A549 (cell line): ENCODE measurements around the gene TSC22D2. TPM values are rescaled to one million over a fixed set of nuclear protein-coding genes. Genes with fewer than 3 reads are reported as not detected.

ENCODE experiments used
- ATAC-seq, 2 experiments: fragments of 200-7000 bp in 1 of 2; fragments of >200 bp in 1 of 2; cut with Nextera tagmentation in 1 of 2; cut with Tn5 transposase in 1 of 2; 3 replicates each; pipeline versions ENCODE4 v1.8.0 to v1.9.1; 2018 to 2020; ENCODE audit warnings: mild to moderate bottlenecking in 1 of 2, moderate library complexity in 1 of 2
- CTCF ChIA-PET: fragments of 300-600 bp; sonication (Branson Sonifier 250); formaldehyde crosslinking; extraction: SDS; loops from one replicate; lab custom pipeline; 2021; ENCODE audit warnings: antibody characterized with exemption, inconsistent platforms; lab: Yijun Ruan, JAX
- POLR2A ChIA-PET: fragments of 350-600 bp; formaldehyde crosslinking; extraction: SDS; loops from one replicate; lab custom pipeline; 2021; ENCODE audit warnings: antibody characterized with exemption, inconsistent platforms; lab: Yijun Ruan, JAX
- DNase-seq, 2 experiments: peaks; one replicate each; pipeline versions ENCODE4 v3.0.0 to v3.0.0-alpha.2; 2011 to 2016; ENCODE audit warnings: low read depth in 1 of 2, low spot score in 1 of 2
- FAIRE-seq: peaks from 2 replicates; lab custom pipeline; 2011; peaks lifted over from hg19 to GRCh38; lab: Jason Lieb, UNC
- H3K27ac ChIP-seq, 2 experiments: fragments of >200 bp; sonication (Bioruptor Twin); formaldehyde crosslinking; 3 replicates each; pipeline ENCODE4 v1.5.1; 2016 to 2017
- H3K4me1 ChIP-seq: fragments of >200 bp; sonication (Bioruptor Twin); formaldehyde crosslinking; 3 replicates; pipeline ENCODE4 v1.6.1; 2016
- H3K4me2 ChIP-seq: fragments of >200 bp; sonication (Bioruptor Twin); formaldehyde crosslinking; 3 replicates; pipeline ENCODE4 v1.6.1; 2016
- H3K4me3 ChIP-seq: fragments of >200 bp; sonication (Bioruptor Twin); formaldehyde crosslinking; 3 replicates; pipeline ENCODE4 v1.5.1; 2016
- H3K9me3 ChIP-seq: fragments of >200 bp; sonication (Bioruptor Twin); formaldehyde crosslinking; 3 replicates; pipeline ENCODE4 v1.6.1; 2016
- EHF ChIP-seq: fragments of 250-450 bp; sonication (Bioruptor Pico); IDR thresholded peaks from 2 replicates; pipeline ENCODE4 v1.5.0; 2020; ENCODE audit warnings: mild to moderate bottlenecking
- EHMT2 ChIP-seq: fragments of 200-600 bp; sonication (generic); IDR thresholded peaks from 2 replicates; pipeline ENCODE4 v1.6.1; 2016; ENCODE audit warnings: antibody characterized with exemption, low read depth, mild to moderate bottlenecking, moderate library complexity
- ESRRA ChIP-seq: fragments of 150-350 bp; IDR thresholded peaks from 2 replicates; pipeline ENCODE4 v1.6.1; 2014; ENCODE audit warnings: mild to moderate bottlenecking, low read length, borderline replicate concordance
- HDAC2 ChIP-seq: fragments of 200-600 bp; sonication (generic); IDR thresholded peaks from 2 replicates; pipeline ENCODE4 v1.6.1; 2016
- HOXA7 ChIP-seq: fragments of 250-450 bp; sonication (Bioruptor Pico); IDR thresholded peaks from 2 replicates; pipeline ENCODE4 v1.5.0; 2020; ENCODE audit warnings: mild to moderate bottlenecking, moderate library complexity
- JUN ChIP-seq, 2 experiments: fragments of >200 bp; sonication (Bioruptor Twin); formaldehyde crosslinking; IDR thresholded peaks; 2 replicates in 1 of 2; 3 replicates in 1 of 2; pipeline ENCODE4 v1.6.1; 2016 to 2017
- JUNB ChIP-seq: fragments of >200 bp; sonication (Bioruptor Twin); formaldehyde crosslinking; IDR thresholded peaks from 2 replicates; pipeline ENCODE4 v1.6.1; 2016
- KDM1A ChIP-seq: fragments of 200-600 bp; sonication (generic); IDR thresholded peaks from 2 replicates; pipeline ENCODE4 v1.6.1; 2016; ENCODE audit warnings: low read depth, mild to moderate bottlenecking
- NFE2L2 ChIP-seq: fragments of 150-350 bp; conservative IDR thresholded peaks from 2 replicates; pipeline ENCODE4 v1.6.1; 2014; ENCODE audit warnings: low read length
- NR3C1 ChIP-seq: fragments of >200 bp; sonication (Bioruptor Twin); formaldehyde crosslinking; IDR thresholded peaks from 3 replicates; pipeline ENCODE4 v1.6.1; 2017
- RAD21 ChIP-seq, 2 experiments: fragments of >200 bp in 1 of 2; sonication (Bioruptor Twin) in 1 of 2; formaldehyde crosslinking in 1 of 2; IDR thresholded peaks in 1 of 2; conservative IDR thresholded peaks in 1 of 2; 2 replicates in 1 of 2; 3 replicates in 1 of 2; pipeline ENCODE4 v1.6.1; 2012 to 2018; ENCODE audit warnings: inconsistent platforms in 1 of 2
- RARB ChIP-seq: fragments of 250-450 bp; sonication (Bioruptor Pico); IDR thresholded peaks from 2 replicates; pipeline ENCODE4 v1.8.0; 2021; ENCODE audit warnings: mild to moderate bottlenecking, moderate library complexity
- RCOR1 ChIP-seq: fragments of 150-350 bp; IDR thresholded peaks from 2 replicates; pipeline ENCODE4 v1.6.1; 2014; ENCODE audit warnings: antibody characterized with exemption, low read length, low read depth
- RFX5 ChIP-seq: fragments of 450-650 bp; IDR thresholded peaks from 2 replicates; pipeline ENCODE4 v1.7.1; 2014; ENCODE audit warnings: antibody characterized with exemption, mild to moderate bottlenecking, moderate library complexity
- SMC3 ChIP-seq: fragments of >200 bp; sonication (Bioruptor Twin); formaldehyde crosslinking; IDR thresholded peaks from 3 replicates; pipeline ENCODE4 v1.6.1; 2018; ENCODE audit warnings: inconsistent platforms
- ZSCAN20 ChIP-seq: fragments of 250-450 bp; sonication (Bioruptor Pico); IDR thresholded peaks from 2 replicates; pipeline ENCODE4 v1.8.0; 2022; ENCODE audit warnings: mild to moderate bottlenecking, moderate library complexity
- WGBS: methylation state at CpG from one replicate; pipeline ENCODE4 v1.1.6; 2017; ENCODE audit errors: missing lambda C conversion rate; 5-methylcytosine and 5-hydroxymethylcytosine counted together
- polyA plus RNA-seq, 4 experiments: library from polyadenylated mRNA; depleted of rRNA in 3 of 4; stranded (reverse); fragments of >200 nt; fragmentation: RNase III in 1 of 4; extraction: RNeasy Plus Mini Kit Qiagen cat#74134 plus additional on column Dnase treatment in 1 of 4; gene quantifications; 2 replicates in 3 of 4; 3 replicates in 1 of 4; pipeline ENCODE4 v1.2.3, GENCODE V29; 2011 to 2017
- TF ChIP-seq, protein P1 (sequence below): fragments of 250-450 bp; sonication (Bioruptor Pico); IDR thresholded peaks from 2 replicates; pipeline ENCODE4 v1.5.0; 2020; ENCODE audit warnings: low read depth, mild to moderate bottlenecking, moderate library complexity
- TF ChIP-seq, protein P2 (sequence below): fragments of >200 bp; sonication (Bioruptor Twin); formaldehyde crosslinking; IDR thresholded peaks from 3 replicates; pipeline ENCODE4 v1.5.1; 2016
- TF ChIP-seq, protein P3 (sequence below): fragments of >200 bp; sonication (Bioruptor Twin); formaldehyde crosslinking; IDR thresholded peaks from 3 replicates; pipeline ENCODE4 v1.6.1; 2016
- TF ChIP-seq, protein P4 (sequence below): fragments of 250-450 bp; sonication (Bioruptor Pico); IDR thresholded peaks from 2 replicates; pipeline ENCODE4 v1.5.0; 2021; ENCODE audit warnings: mild to moderate bottlenecking, moderate library complexity, borderline replicate concordance

TSC22D2 gene
- polyA plus RNA-seq, 2 of the 4 experiments (the other 2 are of a cell fraction), result 8.8 to 13.9 TPM

DNA sequence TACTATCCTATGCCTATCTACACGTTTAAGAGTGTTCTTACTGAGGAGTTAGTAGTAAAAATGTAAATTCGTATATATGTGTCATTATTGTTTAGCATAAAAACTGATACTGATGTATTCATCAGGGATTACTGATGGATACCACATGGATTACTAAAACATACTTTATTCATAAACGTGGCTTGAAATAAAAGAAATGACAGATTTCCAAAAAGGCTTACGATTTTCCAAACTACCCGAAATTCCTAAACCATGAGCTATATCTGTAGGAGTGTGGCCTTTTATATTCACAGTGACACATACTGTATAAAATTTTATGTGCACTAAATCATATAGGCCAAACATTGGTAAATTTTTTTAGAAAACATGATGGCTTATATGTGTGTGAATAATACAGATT lies 6.9 kb downstream of the TSC22D2 start:
- Histone ChIP-seq H3K27ac (no peak overlapping the region), H3K4me1 (peaks cover 70% of the 10 kb centered on the region), H3K4me2 (peak overlapping the region; percentile 98), H3K4me3 (no peak overlapping the region), H3K9me3 (no peaks in the 10 kb centered on the region)
- ChIA-PET CTCF (interaction anchor here (0.6 to 2.4 kb wide), 7 partner anchors 12 to 1370 kb away, joined by 3 to 14 read pairs (median 3); no protein-coding TSS in a partner anchor), POLR2A (no interaction called here)
- no peak for TF ChIP-seq NFE2L2
- TF ChIP-seq RARB (CRISPR knock-in tag), result no peak
- no peak for FAIRE-seq
- DNase-seq, result no peak
- no peak for ATAC-seq
- WGBS, result 66% methylated on average over 5 of the region's 5 CpGs

DNA sequence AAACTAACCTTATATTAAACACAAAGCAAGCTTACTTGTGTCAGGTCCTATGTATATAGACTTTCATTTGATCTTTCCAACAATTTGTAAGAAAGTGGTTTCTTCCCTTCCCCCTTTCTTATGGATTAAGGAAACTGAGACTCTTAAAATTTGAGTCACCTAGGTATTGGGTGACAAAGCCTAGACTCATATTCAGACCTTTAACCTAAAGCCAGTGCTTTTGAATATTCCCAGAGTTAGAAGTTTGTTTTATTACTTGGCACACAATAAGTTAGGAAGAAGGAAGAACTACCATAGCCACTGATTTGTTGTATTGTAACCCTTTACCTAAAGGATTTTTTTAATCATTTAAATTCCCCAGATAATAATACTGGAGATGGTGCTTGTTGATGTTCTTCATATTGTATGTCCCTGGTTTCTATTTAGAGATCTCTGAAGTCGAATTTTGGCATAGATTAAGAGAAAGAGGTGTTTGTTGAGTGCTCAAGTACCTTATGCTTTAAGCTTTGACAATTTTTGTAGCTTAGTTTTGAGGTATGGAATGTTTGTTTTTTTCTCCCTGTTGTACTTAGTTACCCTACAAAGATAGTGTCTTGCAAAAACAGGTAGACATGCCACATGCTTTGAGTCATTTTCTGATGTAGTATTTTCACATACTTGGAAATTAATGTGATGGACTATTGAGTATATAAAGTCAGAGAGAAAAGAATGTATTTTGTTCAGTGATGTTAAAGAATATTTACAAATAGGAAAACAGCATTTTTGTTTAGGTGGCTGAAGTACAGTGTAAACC lies 11.2 kb downstream of the TSC22D2 start:
- TF ChIP-seq RARB (CRISPR knock-in tag), result no peak
- FAIRE-seq (no peak), ATAC-seq (no peak), DNase-seq (no peak)
- Histone ChIP-seq H3K4me3 (no peak overlapping the region), H3K4me2 (peak overlapping the region; percentile 9; the same call in 2 of the 3 replicates), H3K27ac (no peak overlapping the region), H3K9me3 (no peaks in the 10 kb centered on the region), H3K4me1 (peaks cover 72% of the 10 kb centered on the region)
- CTCF ChIA-PET, result interaction anchor here (0.9 to 2.1 kb wide), 4 partner anchors 9 to 178 kb away, joined by 4 to 6 read pairs (median 5); no protein-coding TSS in a partner anchor
- POLR2A ChIA-PET, result interaction anchor here (2.7 kb wide), 1 partner anchor 11 kb away, joined by 7 read pairs; the partner anchor contains the start of gene TSC22D2
- WGBS, result 54% methylated on average over 1 of the region's 1 CpG

DNA sequence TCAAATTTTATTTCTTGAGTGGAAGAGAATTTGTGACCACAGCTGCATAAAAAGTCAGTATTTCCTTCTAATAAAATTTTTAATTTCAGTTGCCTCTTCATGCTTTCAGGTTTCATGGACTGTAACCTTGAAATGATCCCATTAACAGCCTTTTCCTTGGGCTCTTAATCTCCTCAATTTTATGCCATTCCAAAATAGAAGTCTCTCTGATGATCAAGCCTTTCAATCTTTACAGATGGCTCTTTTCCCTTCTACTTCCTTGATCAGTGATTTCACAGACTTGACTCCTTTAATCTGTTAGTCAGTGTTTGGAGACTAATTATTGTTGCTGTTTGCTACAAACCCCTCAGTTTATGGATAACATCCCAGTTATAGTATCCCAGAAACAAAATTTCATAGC lies 11.9 kb downstream of the TSC22D2 start:
- ChIA-PET CTCF (interaction anchor here (0.9 to 1.8 kb wide), 4 partner anchors 9 to 179 kb away, joined by 3 to 6 read pairs (median 5); no protein-coding TSS in a partner anchor), POLR2A (no interaction called here)
- TF ChIP-seq ESRRA, result no peak
- TF ChIP-seq NR3C1, result no peak
- TF ChIP-seq, protein P1, sequence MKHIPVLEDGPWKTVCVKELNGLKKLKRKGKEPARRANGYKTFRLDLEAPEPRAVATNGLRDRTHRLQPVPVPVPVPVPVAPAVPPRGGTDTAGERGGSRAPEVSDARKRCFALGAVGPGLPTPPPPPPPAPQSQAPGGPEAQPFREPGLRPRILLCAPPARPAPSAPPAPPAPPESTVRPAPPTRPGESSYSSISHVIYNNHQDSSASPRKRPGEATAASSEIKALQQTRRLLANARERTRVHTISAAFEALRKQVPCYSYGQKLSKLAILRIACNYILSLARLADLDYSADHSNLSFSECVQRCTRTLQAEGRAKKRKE, result no peak
- TF ChIP-seq HOXA7 (CRISPR knock-in tag), result no peak
- TF ChIP-seq JUNB, result no peak
- TF ChIP-seq HDAC2, result no peak
- no peak for TF ChIP-seq EHF (CRISPR knock-in tag)
- TF ChIP-seq RCOR1, result no peak
- TF ChIP-seq, protein P2, sequence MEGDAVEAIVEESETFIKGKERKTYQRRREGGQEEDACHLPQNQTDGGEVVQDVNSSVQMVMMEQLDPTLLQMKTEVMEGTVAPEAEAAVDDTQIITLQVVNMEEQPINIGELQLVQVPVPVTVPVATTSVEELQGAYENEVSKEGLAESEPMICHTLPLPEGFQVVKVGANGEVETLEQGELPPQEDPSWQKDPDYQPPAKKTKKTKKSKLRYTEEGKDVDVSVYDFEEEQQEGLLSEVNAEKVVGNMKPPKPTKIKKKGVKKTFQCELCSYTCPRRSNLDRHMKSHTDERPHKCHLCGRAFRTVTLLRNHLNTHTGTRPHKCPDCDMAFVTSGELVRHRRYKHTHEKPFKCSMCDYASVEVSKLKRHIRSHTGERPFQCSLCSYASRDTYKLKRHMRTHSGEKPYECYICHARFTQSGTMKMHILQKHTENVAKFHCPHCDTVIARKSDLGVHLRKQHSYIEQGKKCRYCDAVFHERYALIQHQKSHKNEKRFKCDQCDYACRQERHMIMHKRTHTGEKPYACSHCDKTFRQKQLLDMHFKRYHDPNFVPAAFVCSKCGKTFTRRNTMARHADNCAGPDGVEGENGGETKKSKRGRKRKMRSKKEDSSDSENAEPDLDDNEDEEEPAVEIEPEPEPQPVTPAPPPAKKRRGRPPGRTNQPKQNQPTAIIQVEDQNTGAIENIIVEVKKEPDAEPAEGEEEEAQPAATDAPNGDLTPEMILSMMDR, result no peak
- TF ChIP-seq RFX5, result no peak
- no peak for TF ChIP-seq NFE2L2
- no peak for TF ChIP-seq ZSCAN20 (CRISPR knock-in tag)
- TF ChIP-seq KDM1A, result no peak
- no peak for TF ChIP-seq JUN (IDR thresholded peaks at IDR 0.05)
- no peak for TF ChIP-seq RAD21 (conservative IDR thresholded peaks at IDR 0.05 in 1 of 2, IDR thresholded peaks at IDR 0.05 in 1 of 2)
- TF ChIP-seq, protein P3, sequence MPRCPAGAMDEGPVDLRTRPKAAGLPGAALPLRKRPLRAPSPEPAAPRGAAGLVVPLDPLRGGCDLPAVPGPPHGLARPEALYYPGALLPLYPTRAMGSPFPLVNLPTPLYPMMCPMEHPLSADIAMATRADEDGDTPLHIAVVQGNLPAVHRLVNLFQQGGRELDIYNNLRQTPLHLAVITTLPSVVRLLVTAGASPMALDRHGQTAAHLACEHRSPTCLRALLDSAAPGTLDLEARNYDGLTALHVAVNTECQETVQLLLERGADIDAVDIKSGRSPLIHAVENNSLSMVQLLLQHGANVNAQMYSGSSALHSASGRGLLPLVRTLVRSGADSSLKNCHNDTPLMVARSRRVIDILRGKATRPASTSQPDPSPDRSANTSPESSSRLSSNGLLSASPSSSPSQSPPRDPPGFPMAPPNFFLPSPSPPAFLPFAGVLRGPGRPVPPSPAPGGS, result no peak
- no peak for TF ChIP-seq SMC3
- TF ChIP-seq, protein P4, sequence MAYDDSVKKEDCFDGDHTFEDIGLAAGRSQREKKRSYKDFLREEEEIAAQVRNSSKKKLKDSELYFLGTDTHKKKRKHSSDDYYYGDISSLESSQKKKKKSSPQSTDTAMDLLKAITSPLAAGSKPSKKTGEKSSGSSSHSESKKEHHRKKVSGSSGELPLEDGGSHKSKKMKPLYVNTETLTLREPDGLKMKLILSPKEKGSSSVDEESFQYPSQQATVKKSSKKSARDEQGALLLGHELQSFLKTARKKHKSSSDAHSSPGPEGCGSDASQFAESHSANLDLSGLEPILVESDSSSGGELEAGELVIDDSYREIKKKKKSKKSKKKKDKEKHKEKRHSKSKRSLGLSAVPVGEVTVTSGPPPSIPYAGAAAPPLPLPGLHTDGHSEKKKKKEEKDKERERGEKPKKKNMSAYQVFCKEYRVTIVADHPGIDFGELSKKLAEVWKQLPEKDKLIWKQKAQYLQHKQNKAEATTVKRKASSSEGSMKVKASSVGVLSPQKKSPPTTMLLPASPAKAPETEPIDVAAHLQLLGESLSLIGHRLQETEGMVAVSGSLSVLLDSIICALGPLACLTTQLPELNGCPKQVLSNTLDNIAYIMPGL (CRISPR knock-in tag), result no peak
- TF ChIP-seq EHMT2, result no peak
- TF ChIP-seq, all 56 proteins: peak for 0
- Histone ChIP-seq H3K4me3 (no peak overlapping the region), H3K9me3 (no peaks in the 10 kb centered on the region), H3K4me1 (peaks cover 65% of the 10 kb centered on the region), H3K4me2 (peak overlapping the region; percentile 9; the same call in 1 of the 3 replicates), H3K27ac (no peak overlapping the region)
- DNase-seq (no peak), ATAC-seq (no peak), FAIRE-seq (no peak)
